ENCODE measurements around the gene ALDH1L1.

The ALDH1L1 gene

GRCh38 chr3:126132751-126133511 is 47.5 kb downstream of the ALDH1L1 start:
- DNase-seq, result no peak

GRCh38 chr3:126131881-126132750 is 48.3 kb downstream of the ALDH1L1 start:
- DNase-seq, result no peak

GRCh38 chr3:126130981-126131745 is 49.2 kb downstream of the ALDH1L1 start:
- DNase-seq, result no peak

- DNase-seq, result no peak
Measured at GRCh38 chr3:126130081-126130855, 50.1 kb downstream of the ALDH1L1 start.

- no peak for DNase-seq
Measured at GRCh38 chr3:126129398-126129891, 50.9 kb downstream of the ALDH1L1 start.

- DNase-seq, result no peak
Measured at GRCh38 chr3:126128504-126129397, 51.6 kb downstream of the ALDH1L1 start.

GRCh38 chr3:126127904-126128303 is 52.5 kb downstream of the ALDH1L1 start:
- no peak for DNase-seq

- DNase-seq, result no peak
Measured at GRCh38 chr3:126127452-126127851, 52.9 kb downstream of the ALDH1L1 start.

DNA sequence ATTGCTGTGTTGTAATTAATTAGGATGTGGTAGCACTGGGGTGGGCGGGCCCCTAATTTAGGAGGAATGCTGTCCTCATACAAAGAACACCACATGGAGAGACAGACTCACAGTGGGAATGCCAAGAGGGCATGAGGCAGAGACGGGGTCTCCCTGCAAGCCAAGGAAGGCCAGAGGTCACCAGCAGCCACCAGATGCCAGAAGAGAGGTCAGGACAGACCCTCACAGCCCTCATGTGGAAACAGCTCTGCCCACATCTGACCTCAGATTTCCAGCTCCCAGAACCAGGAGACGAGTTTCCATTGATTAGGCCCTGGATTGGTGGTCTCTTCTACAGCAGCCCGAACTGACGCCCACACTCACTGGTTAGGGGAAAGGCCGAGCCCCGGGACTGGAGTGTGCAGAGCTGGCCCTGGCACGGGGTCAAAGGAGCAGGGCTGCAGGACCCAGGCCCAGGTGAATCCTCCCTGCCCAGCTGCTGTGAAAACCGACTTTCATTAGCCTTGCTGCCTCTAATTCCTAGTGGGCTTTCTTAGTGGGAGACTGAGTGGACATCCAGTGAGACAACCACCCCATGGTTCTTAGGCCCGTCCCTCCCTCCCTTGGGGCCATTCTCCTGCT is 53.5 kb downstream of the ALDH1L1 start:
- no peak for DNase-seq

DNA sequence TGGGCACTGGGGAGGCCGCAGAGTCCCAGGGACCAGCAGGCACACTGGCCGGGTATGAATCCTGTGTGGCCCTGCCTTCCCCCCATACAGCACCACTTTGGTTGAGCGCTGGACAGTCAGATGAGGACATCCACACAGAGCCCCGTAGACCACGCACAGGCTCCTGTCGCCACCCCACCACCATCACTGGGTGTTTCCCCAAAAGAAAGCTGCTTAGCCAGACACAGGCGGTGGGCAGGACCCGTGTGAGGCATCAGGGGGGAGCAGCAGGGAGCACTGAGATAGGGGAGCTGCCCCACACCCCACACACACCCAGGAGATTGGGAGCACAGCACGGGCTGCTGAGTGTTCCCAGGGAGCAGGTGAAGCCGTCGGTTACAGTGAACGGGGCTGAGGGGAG is 54.1 kb downstream of the ALDH1L1 start:
- DNase-seq, result no peak

- no peak for DNase-seq
Measured at GRCh38 chr3:126125781-126126251, 54.6 kb downstream of the ALDH1L1 start.

- no peak for DNase-seq
Measured at GRCh38 chr3:126125341-126125740, 55.0 kb downstream of the ALDH1L1 start.

GRCh38 chr3:126124896-126125295 is 55.5 kb downstream of the ALDH1L1 start:
- no peak for DNase-seq

GRCh38 chr3:126124148-126124868 is 56.1 kb downstream of the ALDH1L1 start:
- no peak for DNase-seq

GRCh38 chr3:126121632-126122031 is 58.8 kb downstream of the ALDH1L1 start:
- no peak for DNase-seq

DNA sequence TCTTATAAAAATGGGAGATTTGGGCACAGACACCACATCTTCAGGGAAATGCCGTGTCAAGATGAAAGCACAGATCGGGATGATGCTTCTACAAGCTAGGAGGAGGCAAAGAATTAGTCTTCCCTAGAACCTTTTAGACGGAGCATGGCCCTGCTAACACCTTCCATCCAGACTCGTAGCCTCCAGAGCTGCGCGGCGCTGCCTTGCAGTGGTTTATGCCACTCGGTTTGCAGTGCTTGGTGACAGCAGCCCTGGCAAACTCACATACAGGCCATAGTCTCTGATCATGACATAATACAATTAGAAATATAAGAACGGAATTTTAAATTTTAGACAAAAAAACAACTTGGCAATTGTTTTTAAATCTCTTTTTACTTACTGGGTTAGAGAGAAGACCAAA is 59.3 kb downstream of the ALDH1L1 start:
- no peak for DNase-seq

GRCh38 chr3:126119976-126120375 is 60.4 kb downstream of the ALDH1L1 start:
- no peak for DNase-seq

DNA sequence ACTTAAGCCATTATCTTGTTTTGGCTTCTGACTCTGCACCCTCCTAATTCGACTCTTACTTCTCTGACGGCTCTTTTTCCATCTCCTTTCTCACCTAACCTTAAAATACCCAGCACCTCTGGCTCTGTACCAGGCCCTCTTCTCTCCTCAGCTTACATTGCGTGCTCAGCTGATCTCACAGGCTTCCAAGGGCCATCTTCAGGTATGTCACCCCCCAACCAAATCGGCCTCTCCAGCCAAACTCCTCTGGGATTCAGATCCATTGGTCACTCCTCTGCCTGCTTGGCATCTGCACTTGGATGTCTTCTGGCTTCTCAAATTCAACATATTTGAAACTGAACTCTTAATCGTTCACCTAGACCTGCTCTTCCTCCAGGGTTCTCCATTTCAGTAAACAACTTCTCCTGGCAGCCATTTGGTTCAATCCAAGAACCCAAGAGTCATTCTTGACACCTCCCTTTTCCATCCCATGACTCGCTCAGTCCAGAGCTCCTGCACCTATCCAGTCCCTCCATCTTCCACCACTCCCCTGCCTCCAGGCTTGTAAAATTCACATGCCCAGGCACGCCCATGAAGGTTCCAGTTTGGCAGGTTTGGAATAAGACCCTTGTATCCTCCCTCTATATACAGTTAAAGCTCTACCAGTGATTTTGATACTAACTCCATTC is 61.2 kb downstream of the ALDH1L1 start:
- no peak for DNase-seq

GRCh38 chr3:126118591-126118990 is 61.8 kb downstream of the ALDH1L1 start:
- no peak for DNase-seq

All from activated naive CD4-positive, alpha-beta T cell (primary cell).